ENCODE data around the gene SFXN5. TPM values are rescaled to one million over a fixed set of nuclear protein-coding genes. Genes with fewer than 3 reads are reported as not detected.

The SFXN5 gene
- total RNA-seq, 1 experiment from 2014 or later, result 22.0 TPM

- H3K4me3 ChIP-seq (ENCODE audit: low read length), result no peak overlapping the region
- H3F3A ChIP-seq (ENCODE audit: low read length, unreplicated experiment), result no peaks in the 10 kb centered on the region
- H3K9ac ChIP-seq (ENCODE audit: low read length), result no peak overlapping the region
- CTCF ChIA-PET, result no interaction called here
- no peaks in the 10 kb centered on the region for H3K27me3 ChIP-seq (ENCODE audit: low read length)
- H3K4me1 ChIP-seq (ENCODE audit: insufficient read depth, low read length), result no peaks in the 10 kb centered on the region
- no peak overlapping the region for H3K27ac ChIP-seq (ENCODE audit: low read length)
- DNase-seq (no peak), ATAC-seq (no peak)
- H2AFZ ChIP-seq (ENCODE audit: low read length), result no peak overlapping the region
- TF ChIP-seq EZH2phosphoT487 (IDR thresholded peaks at IDR 0.05; ENCODE audit: borderline replicate concordance, low read length) (no peak), CTCF (conservative IDR thresholded peaks at IDR 0.05; ENCODE audit: low read depth, low read length) (no peak), EZH2 (IDR thresholded peaks at IDR 0.05; ENCODE audit: low read length, unreplicated experiment) (no peak)
- BruUV-seq (replicated peaks), result no TSS peak
- H3K9me3 ChIP-seq (ENCODE audit: low read length), result no peaks in the 10 kb centered on the region
- H3K4me2 ChIP-seq (ENCODE audit: low read length), result no peak overlapping the region
- no peaks in the 10 kb centered on the region for H3K9me2 ChIP-seq (replicated peaks; ENCODE audit: low read length)
- POLR2A ChIA-PET (ENCODE audit: unreplicated experiment), result no interaction called here
- H3K36me3 ChIP-seq (ENCODE audit: low read depth, low read length), result no peaks in the 10 kb centered on the region
- intact Hi-C loops (cut with micrococcal nuclease), result no loop called here
- H4K20me1 ChIP-seq (ENCODE audit: low read length), result no peaks in the 10 kb centered on the region
- no peaks in the 10 kb centered on the region for H3K79me2 ChIP-seq (ENCODE audit: low read length)
These were observed 123.3 kb downstream of the SFXN5 start for GRCh38 chr2:72947952-72948830.

GRCh38 chr2:72946466-72946865 lies 125.0 kb downstream of the SFXN5 start:
- Histone ChIP-seq H3K4me2 (ENCODE audit: low read length) (no peak overlapping the region), H3F3A (ENCODE audit: low read length, unreplicated experiment) (no peaks in the 10 kb centered on the region), H3K9me2 (replicated peaks; ENCODE audit: low read length) (no peaks in the 10 kb centered on the region), H3K9ac (ENCODE audit: low read length) (no peak overlapping the region), H2AFZ (ENCODE audit: low read length) (no peak overlapping the region), H3K4me1 (ENCODE audit: insufficient read depth, low read length) (no peaks in the 10 kb centered on the region), H3K36me3 (ENCODE audit: low read depth, low read length) (no peaks in the 10 kb centered on the region), H4K20me1 (ENCODE audit: low read length) (no peaks in the 10 kb centered on the region), H3K4me3 (ENCODE audit: low read length) (no peak overlapping the region), H3K27ac (ENCODE audit: low read length) (no peak overlapping the region), H3K79me2 (ENCODE audit: low read length) (no peaks in the 10 kb centered on the region), H3K9me3 (ENCODE audit: low read length) (no peaks in the 10 kb centered on the region), H3K27me3 (ENCODE audit: low read length) (no peaks in the 10 kb centered on the region)
- BruUV-seq (replicated peaks), result no TSS peak
- TF ChIP-seq CTCF (conservative IDR thresholded peaks at IDR 0.05; ENCODE audit: low read depth, low read length) (no peak), EZH2phosphoT487 (IDR thresholded peaks at IDR 0.05; ENCODE audit: borderline replicate concordance, low read length) (no peak), EZH2 (IDR thresholded peaks at IDR 0.05; ENCODE audit: low read length, unreplicated experiment) (no peak)
- ChIA-PET CTCF (no interaction called here), POLR2A (ENCODE audit: unreplicated experiment) (no interaction called here)
- no peak for DNase-seq
- ATAC-seq, result no peak
- intact Hi-C loops (cut with micrococcal nuclease), result no loop called here

- no peak for ATAC-seq
- Histone ChIP-seq H2AFZ (ENCODE audit: low read length) (no peak overlapping the region), H4K20me1 (ENCODE audit: low read length) (no peaks in the 10 kb centered on the region), H3K27ac (ENCODE audit: low read length) (no peak overlapping the region), H3K9ac (ENCODE audit: low read length) (no peak overlapping the region), H3K4me1 (ENCODE audit: insufficient read depth, low read length) (no peaks in the 10 kb centered on the region), H3K9me2 (replicated peaks; ENCODE audit: low read length) (no peaks in the 10 kb centered on the region), H3K9me3 (ENCODE audit: low read length) (no peaks in the 10 kb centered on the region), H3F3A (ENCODE audit: low read length, unreplicated experiment) (no peaks in the 10 kb centered on the region), H3K36me3 (ENCODE audit: low read depth, low read length) (no peaks in the 10 kb centered on the region), H3K4me2 (ENCODE audit: low read length) (no peak overlapping the region), H3K4me3 (ENCODE audit: low read length) (no peak overlapping the region), H3K79me2 (ENCODE audit: low read length) (no peaks in the 10 kb centered on the region), H3K27me3 (ENCODE audit: low read length) (no peaks in the 10 kb centered on the region)
- ChIA-PET POLR2A (ENCODE audit: unreplicated experiment) (no interaction called here), CTCF (no interaction called here)
- no TSS peak for BruUV-seq (replicated peaks)
- intact Hi-C loops (cut with micrococcal nuclease), result no loop called here
- TF ChIP-seq CTCF (conservative IDR thresholded peaks at IDR 0.05; ENCODE audit: low read depth, low read length) (no peak), EZH2 (IDR thresholded peaks at IDR 0.05; ENCODE audit: low read length, unreplicated experiment) (no peak)
- no peak for DNase-seq
These were observed 126.0 kb downstream of the SFXN5 start for GRCh38 chr2:72945450-72946019.
